HG02981 (cell line): ENCODE measurements around the gene PYY.
"Not testable (repeated sequence)": the region's sequence is repeated elsewhere in the genome, so short reads cannot be mapped to it uniquely, and the experiment has no call there.

Experiments used
- ATAC-seq: cut with Tn5 transposase; IDR thresholded peaks from one replicate; pipeline ENCODE4 v1.9.1; 2021; ENCODE audit warnings: mild to moderate bottlenecking, moderate library complexity; ENCODE audit not compliant: unreplicated experiment

PYY gene

GRCh38 chr17:43979011-43979410 is 25.3 kb upstream of the PYY start:
- no peak for ATAC-seq

GRCh38 chr17:43978078-43978477 is 24.3 kb upstream of the PYY start:
- ATAC-seq, result no peak

GRCh38 chr17:43976963-43977837 is 23.5 kb upstream of the PYY start:
- no peak for ATAC-seq

- no peak for ATAC-seq
Measured at GRCh38 chr17:43975898-43976297, 22.2 kb upstream of the PYY start.

GRCh38 chr17:43974382-43975266 is 20.9 kb upstream of the PYY start:
- ATAC-seq, result no peak

- not testable (repeated sequence) for ATAC-seq
Measured at GRCh38 chr17:43972444-43973212, 18.9 kb upstream of the PYY start.

GRCh38 chr17:43971436-43971835 is 17.7 kb upstream of the PYY start:
- not testable (repeated sequence) for ATAC-seq

GRCh38 chr17:43970366-43970765 is 16.6 kb upstream of the PYY start:
- no peak for ATAC-seq

GRCh38 chr17:43967251-43967875 is 13.6 kb upstream of the PYY start:
- no peak for ATAC-seq

- ATAC-seq, result no peak
Measured at GRCh38 chr17:43966276-43966675, 12.5 kb upstream of the PYY start.

- ATAC-seq, result no peak
Measured at GRCh38 chr17:43962479-43962878, 8.7 kb upstream of the PYY start.

- no peak for ATAC-seq
Measured at GRCh38 chr17:43961954-43962353, 8.2 kb upstream of the PYY start.

GRCh38 chr17:43961292-43961691 is 7.6 kb upstream of the PYY start:
- not testable (repeated sequence) for ATAC-seq

- no peak for ATAC-seq
Measured at GRCh38 chr17:43958748-43959352, 5.1 kb upstream of the PYY start.

GRCh38 chr17:43956222-43956621 is 2.5 kb upstream of the PYY start:
- ATAC-seq, result no peak

- no peak for ATAC-seq
Measured at GRCh38 chr17:43952724-43953666, 745 bp downstream of the PYY start.

GRCh38 chr17:43952351-43952723 is 1.4 kb downstream of the PYY start:
- no peak for ATAC-seq

- ATAC-seq, result no peak
Measured at GRCh38 chr17:43951750-43952149, 2.0 kb downstream of the PYY start.

GRCh38 chr17:43950554-43950953 is 3.2 kb downstream of the PYY start:
- ATAC-seq, result no peak
